WTC11 (cell line): ENCODE data around the gene FRMD4A. TPM values are rescaled to one million over a fixed set of nuclear protein-coding genes. Genes with fewer than 3 reads are reported as not detected.

ENCODE experiments used
- ATAC-seq: fragments of 200-7000 bp; cut with Tn5 transposase; 2 replicates; pipeline ENCODE4 v1.10.0; 2021; ENCODE audit warnings: mild to moderate bottlenecking, moderate library complexity
- CTCF ChIA-PET: fragments of 300-600 bp; sonication (Branson Sonifier 250); formaldehyde crosslinking; loops from one replicate; lab custom pipeline; 2021; ENCODE audit warnings: antibody characterized with exemption; lab: Charles Lee
- POLR2A ChIA-PET: fragments of 350-600 bp; sonication (Branson Sonifier 250); formaldehyde crosslinking; loops from one replicate; lab custom pipeline; 2021; ENCODE audit warnings: antibody characterized with exemption; lab: Charles Lee
- DNase-seq: peaks from one replicate; pipeline ENCODE4 v3.0.0; 2021; ENCODE audit warnings: low spot score
- H3K27ac Mint-ChIP-seq: 2 replicates; pipeline ENCODE4 v1.8.0; 2021; ENCODE audit warnings: mixed read lengths
- H3K27me3 Mint-ChIP-seq: 2 replicates; pipeline ENCODE4 v1.8.0; 2021; ENCODE audit warnings: low read depth, mild to moderate bottlenecking, moderate library complexity, mixed read lengths
- H3K36me3 Mint-ChIP-seq: 2 replicates; pipeline ENCODE4 v1.8.0; 2021; ENCODE audit warnings: mixed read lengths
- H3K4me1 Mint-ChIP-seq: 2 replicates; pipeline ENCODE4 v1.8.0; 2022; ENCODE audit warnings: mixed read lengths
- H3K4me3 Mint-ChIP-seq: 2 replicates; pipeline ENCODE4 v1.8.0; 2021; ENCODE audit warnings: mild to moderate bottlenecking, moderate library complexity, mixed read lengths
- H3K9me3 Mint-ChIP-seq: 2 replicates; pipeline ENCODE4 v1.8.0; 2021; ENCODE audit warnings: mixed read lengths
- ATF6 ChIP-seq: sonication (generic); formaldehyde crosslinking; IDR thresholded peaks from 2 replicates; pipeline ENCODE4 v1.8.1; 2023; ENCODE audit warnings: mild to moderate bottlenecking, missing genetic modification reagents
- E2F4 ChIP-seq: sonication (generic); formaldehyde crosslinking; IDR thresholded peaks from 2 replicates; pipeline ENCODE4 v1.8.1; 2022; ENCODE audit warnings: low read depth, mild to moderate bottlenecking, moderate library complexity, missing genetic modification reagents, borderline replicate concordance
- E2F5 ChIP-seq: sonication (generic); formaldehyde crosslinking; IDR thresholded peaks from 2 replicates; pipeline ENCODE4 v1.8.1; 2022; ENCODE audit warnings: mild to moderate bottlenecking, moderate library complexity, missing genetic modification reagents
- EMX1 ChIP-seq: fragments of 250-450 bp; sonication (Bioruptor Pico); IDR thresholded peaks from 2 replicates; pipeline ENCODE4 v1.8.0; 2021; ENCODE audit warnings: mild to moderate bottlenecking
- FOXK1 ChIP-seq: sonication (generic); formaldehyde crosslinking; IDR thresholded peaks from 2 replicates; pipeline ENCODE4 v1.8.0; 2022; ENCODE audit warnings: mild to moderate bottlenecking, moderate library complexity, missing genetic modification reagents
- GABPB1 ChIP-seq: sonication (generic); formaldehyde crosslinking; IDR thresholded peaks from 2 replicates; pipeline ENCODE4 v1.8.1; 2023; ENCODE audit warnings: mild to moderate bottlenecking, missing genetic modification reagents
- GTF2I ChIP-seq: fragments of 250-450 bp; sonication (Bioruptor Pico); conservative IDR thresholded peaks from 2 replicates; pipeline ENCODE4 v1.4.0; 2021; ENCODE audit warnings: mild to moderate bottlenecking
- HMGA2 ChIP-seq: fragments of 250-450 bp; sonication (Bioruptor Pico); IDR thresholded peaks from 2 replicates; pipeline ENCODE4 v1.4.0; 2021; ENCODE audit warnings: mild to moderate bottlenecking, moderate library complexity
- IRF2 ChIP-seq: sonication (generic); formaldehyde crosslinking; IDR thresholded peaks from 2 replicates; pipeline ENCODE4 v1.8.0; 2022; ENCODE audit warnings: low read depth, missing genetic modification reagents, borderline replicate concordance
- NR3C1 ChIP-seq: sonication (generic); formaldehyde crosslinking; conservative IDR thresholded peaks from 2 replicates; pipeline ENCODE4 v1.8.1; 2023; ENCODE audit warnings: low read depth, mild to moderate bottlenecking, missing genetic modification reagents
- OVOL2 ChIP-seq: fragments of 250-450 bp; sonication (Bioruptor Pico); IDR thresholded peaks from 2 replicates; pipeline ENCODE4 v1.9.0; 2021; ENCODE audit warnings: mild to moderate bottlenecking, borderline replicate concordance
- RORB ChIP-seq: fragments of 250-450 bp; sonication (Bioruptor Pico); IDR thresholded peaks from 2 replicates; pipeline ENCODE4 v1.9.0; 2021; ENCODE audit warnings: mild to moderate bottlenecking
- SMAD3 ChIP-seq: sonication (generic); formaldehyde crosslinking; IDR thresholded peaks from 2 replicates; pipeline ENCODE4 v1.8.0; 2022; ENCODE audit warnings: missing genetic modification reagents, mild to moderate bottlenecking, borderline replicate concordance
- STAT6 ChIP-seq: sonication (generic); formaldehyde crosslinking; conservative IDR thresholded peaks from 2 replicates; pipeline ENCODE4 v1.8.1; 2023; ENCODE audit warnings: mild to moderate bottlenecking, low read depth, missing genetic modification reagents, moderate library complexity
- TEAD1 ChIP-seq: sonication (generic); formaldehyde crosslinking; IDR thresholded peaks from 2 replicates; pipeline ENCODE4 v1.8.0; 2022; ENCODE audit warnings: mild to moderate bottlenecking, missing genetic modification reagents
- TP53 ChIP-seq: sonication (generic); formaldehyde crosslinking; IDR thresholded peaks from 2 replicates; pipeline ENCODE4 v1.8.1; 2023; ENCODE audit warnings: mild to moderate bottlenecking, missing genetic modification reagents
- ZMAT4 ChIP-seq: fragments of 250-450 bp; sonication (Bioruptor Pico); IDR thresholded peaks from 2 replicates; pipeline ENCODE4 v1.9.0; 2021; ENCODE audit warnings: mild to moderate bottlenecking
- ZNF121 ChIP-seq: sonication (generic); formaldehyde crosslinking; IDR thresholded peaks from 2 replicates; pipeline ENCODE4 v1.8.0; 2023; ENCODE audit warnings: missing genetic modification reagents
- ZNF138 ChIP-seq: sonication (generic); formaldehyde crosslinking; conservative IDR thresholded peaks from 2 replicates; pipeline ENCODE4 v1.8.1; 2022; ENCODE audit warnings: mild to moderate bottlenecking, moderate library complexity, missing genetic modification reagents
- ZNF232 ChIP-seq: sonication (generic); formaldehyde crosslinking; IDR thresholded peaks from 2 replicates; pipeline ENCODE4 v1.8.0; 2022; ENCODE audit warnings: mild to moderate bottlenecking, missing genetic modification reagents
- ZNF317 ChIP-seq: sonication (generic); formaldehyde crosslinking; IDR thresholded peaks from 2 replicates; pipeline ENCODE4 v1.8.1; 2023; ENCODE audit warnings: low read depth, mild to moderate bottlenecking, moderate library complexity, missing genetic modification reagents, borderline replicate concordance
- ZNF532 ChIP-seq: fragments of 250-450 bp; sonication (Bioruptor Pico); IDR thresholded peaks from 2 replicates; pipeline ENCODE4 v1.9.0; 2021; ENCODE audit warnings: mild to moderate bottlenecking, borderline replicate concordance
- total RNA-seq: library from RNA; stranded (reverse); gene quantifications from 3 replicates; pipeline ENCODE4 v1.2.3, GENCODE V29; 2021

Gene FRMD4A
- total RNA-seq, 1 experiment from 2014 or later, result 35.5 TPM

- Mint-ChIP-seq H3K27me3 (no peaks in the 10 kb centered on the region; the same call in 1 of the 2 replicates), H3K27ac (no peak overlapping the region), H3K9me3 (no peaks in the 10 kb centered on the region), H3K4me1 (peaks cover 27% of the 10 kb centered on the region), H3K36me3 (no peaks in the 10 kb centered on the region), H3K4me3 (no peak overlapping the region)
- TF ChIP-seq E2F4 (CRISPR knock-in tag), result no peak
- TF ChIP-seq ZNF317, result no peak
- no peak for TF ChIP-seq TP53 (CRISPR knock-in tag)
- TF ChIP-seq IRF2, result no peak
- TF ChIP-seq E2F5, result no peak
- no peak for TF ChIP-seq EMX1 (CRISPR knock-in tag)
- TF ChIP-seq FOXK1 (CRISPR knock-in tag), result no peak
- TF ChIP-seq RORB (CRISPR knock-in tag), result no peak
- TF ChIP-seq GTF2I (CRISPR knock-in tag), result no peak
- no peak for TF ChIP-seq GABPB1 (CRISPR knock-in tag)
- TF ChIP-seq TEAD1 (CRISPR knock-in tag), result no peak
- no peak for TF ChIP-seq ZNF121
- no peak for TF ChIP-seq ZMAT4 (CRISPR knock-in tag)
- no peak for TF ChIP-seq OVOL2 (CRISPR knock-in tag)
- TF ChIP-seq ZNF532 (CRISPR knock-in tag), result no peak
- TF ChIP-seq ZNF232 (CRISPR knock-in tag), result no peak
- DNase-seq, result no peak
- no peak for ATAC-seq
- POLR2A ChIA-PET, result no interaction called here
- CTCF ChIA-PET, result interaction anchor here (0.6 to 1.2 kb wide), 3 partner anchors 76 to 600 kb away, joined by 3 to 4 read pairs (median 3); no protein-coding TSS in a partner anchor
These were observed 47.0 kb upstream of the FRMD4A start for GRCh38 chr10:14377591-14378175.

- CTCF ChIA-PET, result no interaction called here
- POLR2A ChIA-PET, result no interaction called here
- no peaks in the 10 kb centered on the region for H3K36me3 Mint-ChIP-seq
- TF ChIP-seq ZNF138 (no peak), ATF6 (no peak), SMAD3 (no peak), EMX1 (CRISPR knock-in tag) (no peak), HMGA2 (CRISPR knock-in tag) (no peak), NR3C1 (no peak), STAT6 (CRISPR knock-in tag) (no peak)
These were observed 44.2 kb upstream of the FRMD4A start for GRCh38 chr10:14374745-14375445.

More at GRCh38 chr10:14374745-14375445, 44.2 kb upstream of the FRMD4A start:
- Mint-ChIP-seq H3K4me1 (peaks cover 27% of the 10 kb centered on the region), H3K27me3 (no peaks in the 10 kb centered on the region; the same call in 1 of the 2 replicates), H3K9me3 (peaks cover 7% of the 10 kb centered on the region), H3K4me3 (no peak overlapping the region), H3K27ac (no peak overlapping the region)
- DNase-seq (no peak), ATAC-seq (no peak)
